ENCODE measurements around the gene CLTA.

- TF ChIP-seq, protein P1, sequence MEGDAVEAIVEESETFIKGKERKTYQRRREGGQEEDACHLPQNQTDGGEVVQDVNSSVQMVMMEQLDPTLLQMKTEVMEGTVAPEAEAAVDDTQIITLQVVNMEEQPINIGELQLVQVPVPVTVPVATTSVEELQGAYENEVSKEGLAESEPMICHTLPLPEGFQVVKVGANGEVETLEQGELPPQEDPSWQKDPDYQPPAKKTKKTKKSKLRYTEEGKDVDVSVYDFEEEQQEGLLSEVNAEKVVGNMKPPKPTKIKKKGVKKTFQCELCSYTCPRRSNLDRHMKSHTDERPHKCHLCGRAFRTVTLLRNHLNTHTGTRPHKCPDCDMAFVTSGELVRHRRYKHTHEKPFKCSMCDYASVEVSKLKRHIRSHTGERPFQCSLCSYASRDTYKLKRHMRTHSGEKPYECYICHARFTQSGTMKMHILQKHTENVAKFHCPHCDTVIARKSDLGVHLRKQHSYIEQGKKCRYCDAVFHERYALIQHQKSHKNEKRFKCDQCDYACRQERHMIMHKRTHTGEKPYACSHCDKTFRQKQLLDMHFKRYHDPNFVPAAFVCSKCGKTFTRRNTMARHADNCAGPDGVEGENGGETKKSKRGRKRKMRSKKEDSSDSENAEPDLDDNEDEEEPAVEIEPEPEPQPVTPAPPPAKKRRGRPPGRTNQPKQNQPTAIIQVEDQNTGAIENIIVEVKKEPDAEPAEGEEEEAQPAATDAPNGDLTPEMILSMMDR (IDR thresholded peaks at IDR 0.05): no peak
- no peak for TF ChIP-seq POLR2A (IDR thresholded peaks at IDR 0.05)
These were observed 20.2 kb upstream of the CLTA start for GRCh38 chr9:36170531-36170930.

Data from breast epithelium (tissue), 3 donors.